ENCODE measurements around the gene OPCML. TPM values are rescaled to one million over a fixed set of nuclear protein-coding genes. Genes with fewer than 3 reads are reported as not detected.

Gene OPCML
- total and polyA plus RNA-seq, 2 donors: 0.06 to 2.3 TPM

GRCh38 chr11:132605825-132606570, 926.3 kb downstream of the OPCML start:
- DNase-seq (ENCODE audit: extremely low spot score): no peak
- WGBS: 13% methylated on average over 9 of the region's 9 CpGs
- no peaks in the 10 kb centered on the region for H3K4me1 ChIP-seq (ENCODE audit: insufficient read depth)

DNA sequence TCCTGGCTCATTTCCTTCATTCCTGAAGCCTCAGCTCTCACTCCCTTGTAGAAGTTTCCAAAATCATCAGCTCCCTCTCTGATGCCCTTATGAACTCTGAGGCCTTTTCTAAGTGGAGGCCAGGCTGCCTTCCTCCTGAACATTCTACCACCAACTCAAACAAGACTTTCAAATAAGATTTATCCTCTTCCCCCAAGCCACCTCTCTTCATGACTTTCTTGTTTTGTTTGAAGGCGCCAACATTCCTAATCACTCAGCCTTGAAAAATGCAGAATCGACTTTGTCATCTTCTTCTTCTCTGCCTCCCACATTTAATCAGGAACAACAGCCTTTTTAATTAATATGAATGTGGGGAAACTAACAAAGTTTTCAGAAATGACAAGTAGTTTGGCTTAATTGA, 927.9 kb downstream of the OPCML start:
- no peak overlapping the region for H3K4me3 ChIP-seq (ENCODE audit: low read depth, low read length)
- H3K36me3 ChIP-seq (ENCODE audit: insufficient read depth): no peaks in the 10 kb centered on the region
- 80% methylated on average over 2 of the region's 2 CpGs for WGBS
- no peaks in the 10 kb centered on the region for H3K4me1 ChIP-seq (ENCODE audit: insufficient read depth)
- no peak overlapping the region for H3K27ac ChIP-seq (ENCODE audit: low read depth)
- DNase-seq (ENCODE audit: extremely low spot score): no peak

More at GRCh38 chr11:132605825-132606570, 926.3 kb downstream of the OPCML start:
- Histone ChIP-seq H3K4me3 (ENCODE audit: low read depth, low read length) (no peak overlapping the region), H3K27ac (ENCODE audit: low read depth) (no peak overlapping the region), H3K36me3 (ENCODE audit: insufficient read depth) (no peaks in the 10 kb centered on the region)

DNA sequence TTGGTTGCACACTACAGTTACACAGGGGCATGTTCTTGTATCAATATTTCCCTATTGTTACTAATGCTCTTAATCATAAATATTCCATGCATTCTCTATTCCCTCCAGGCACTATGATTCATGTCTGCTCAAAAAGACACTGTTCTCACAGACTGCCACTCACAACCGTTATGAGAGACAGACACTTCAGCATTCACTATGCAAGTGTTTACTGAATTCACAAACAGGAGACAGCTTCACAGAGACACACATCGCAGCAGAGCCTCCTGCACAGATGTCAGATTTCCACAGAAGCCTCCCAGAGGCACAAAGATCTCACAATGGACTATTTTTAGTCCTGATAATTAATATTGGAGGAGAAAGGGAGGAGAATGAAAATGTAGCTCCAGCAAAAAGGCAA, 930.4 kb downstream of the OPCML start:
- WGBS: 61% methylated on average over 2 of the region's 2 CpGs
- DNase-seq (ENCODE audit: extremely low spot score): no peak
- H3K27ac ChIP-seq (ENCODE audit: low read depth): no peak overlapping the region

DNA sequence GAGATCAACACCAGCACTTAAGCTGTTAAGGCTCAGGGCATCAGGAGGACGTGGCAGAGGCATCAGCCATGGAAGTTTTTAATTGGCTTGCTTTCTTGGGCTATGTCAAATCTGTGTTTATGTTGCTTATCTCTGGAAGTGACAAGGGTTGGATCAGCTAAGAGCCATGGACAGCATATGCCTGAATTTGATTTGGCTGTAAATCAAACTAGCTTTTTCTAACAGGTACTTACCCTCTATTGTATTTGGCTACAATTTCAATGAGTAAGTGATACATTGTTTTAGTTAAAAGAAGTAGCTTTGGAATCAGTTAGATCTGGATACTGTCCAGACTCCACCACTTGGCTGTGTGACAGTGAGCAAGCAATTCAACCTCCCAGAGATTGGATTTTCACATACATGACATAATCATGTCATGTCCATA, 936.6 kb downstream of the OPCML start:
- H3K36me3 ChIP-seq (ENCODE audit: insufficient read depth): no peaks in the 10 kb centered on the region
- no peaks in the 10 kb centered on the region for H3K4me1 ChIP-seq (ENCODE audit: insufficient read depth)
- 12% methylated on average over 1 of the region's 1 CpG for WGBS
- DNase-seq (ENCODE audit: extremely low spot score): peak; percentile 14
- H3K4me3 ChIP-seq (ENCODE audit: low read depth, low read length): no peak overlapping the region
- no peak overlapping the region for H3K27ac ChIP-seq (ENCODE audit: low read depth)

More for the DNA sequence above, 930.4 kb downstream of the OPCML start:
- H3K4me3 ChIP-seq (ENCODE audit: low read depth, low read length): no peak overlapping the region
- H3K36me3 ChIP-seq (ENCODE audit: insufficient read depth): no peaks in the 10 kb centered on the region
- H3K4me1 ChIP-seq (ENCODE audit: insufficient read depth): no peaks in the 10 kb centered on the region

DNA sequence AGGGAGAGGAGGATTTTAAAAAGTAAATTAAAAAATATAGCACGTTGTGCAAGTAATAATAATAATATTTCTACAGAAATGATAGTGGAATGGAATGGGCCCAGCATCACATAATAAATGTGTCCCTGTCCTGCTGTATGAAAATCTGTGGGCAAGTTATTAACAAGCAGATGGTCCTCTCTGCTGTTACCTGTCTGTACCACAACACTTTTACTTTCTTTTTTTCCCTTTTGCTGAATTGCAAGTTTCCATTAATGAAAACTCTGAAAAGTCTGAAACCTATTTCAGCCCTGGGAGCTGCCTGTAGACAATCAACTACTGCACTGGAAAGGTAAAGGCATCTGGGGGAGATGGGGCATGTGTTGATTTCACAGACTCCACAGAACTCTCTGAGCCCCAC, 937.1 kb downstream of the OPCML start:
- H3K36me3 ChIP-seq (ENCODE audit: insufficient read depth): no peaks in the 10 kb centered on the region
- DNase-seq (ENCODE audit: extremely low spot score): no peak
- no peaks in the 10 kb centered on the region for H3K4me1 ChIP-seq (ENCODE audit: insufficient read depth)
- no peak overlapping the region for H3K27ac ChIP-seq (ENCODE audit: low read depth)
- H3K4me3 ChIP-seq (ENCODE audit: low read depth, low read length): no peak overlapping the region
- 51% methylated on average over 1 of the region's 1 CpG for WGBS

DNA sequence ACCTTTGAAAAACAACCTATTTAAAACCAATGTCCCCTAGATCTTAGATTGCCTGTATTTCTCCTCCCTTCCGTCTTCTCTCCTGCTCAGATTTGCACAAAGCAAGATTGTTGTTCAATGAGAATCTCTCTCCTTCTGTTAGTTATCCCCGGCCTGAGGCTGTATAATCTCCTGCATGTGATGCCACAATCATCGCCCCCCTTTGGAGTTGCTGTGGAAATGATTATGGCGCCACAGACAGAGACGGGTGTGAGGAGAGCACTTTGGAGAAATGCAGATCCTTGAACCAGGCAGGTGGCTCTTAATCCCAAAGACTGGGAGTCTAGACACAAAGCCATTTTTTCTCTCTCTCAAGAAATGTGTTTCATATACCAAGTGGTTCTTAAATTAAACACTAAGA, 941.3 kb downstream of the OPCML start:
- peaks cover 1% of the 10 kb centered on the region for H3K4me1 ChIP-seq (ENCODE audit: insufficient read depth)
- H3K36me3 ChIP-seq (ENCODE audit: insufficient read depth): no peaks in the 10 kb centered on the region
- no peak overlapping the region for H3K4me3 ChIP-seq (ENCODE audit: low read depth, low read length)
- WGBS: 82% methylated on average over 5 of the region's 5 CpGs
- DNase-seq (ENCODE audit: extremely low spot score): no peak
- H3K27ac ChIP-seq (ENCODE audit: low read depth): no peak overlapping the region

GRCh38 chr11:132590554-132590953, 941.7 kb downstream of the OPCML start:
- Histone ChIP-seq H3K27ac (ENCODE audit: low read depth) (no peak overlapping the region), H3K36me3 (ENCODE audit: insufficient read depth) (no peaks in the 10 kb centered on the region), H3K4me1 (ENCODE audit: insufficient read depth) (peaks cover 1% of the 10 kb centered on the region), H3K4me3 (ENCODE audit: low read depth, low read length) (no peak overlapping the region)
- 54% methylated on average over 7 of the region's 7 CpGs for WGBS
- DNase-seq (ENCODE audit: extremely low spot score): no peak

- WGBS: 55% methylated on average over 1 of the region's 1 CpG
- H3K4me3 ChIP-seq (ENCODE audit: low read depth, low read length): no peak overlapping the region
- H3K36me3 ChIP-seq (ENCODE audit: insufficient read depth): no peaks in the 10 kb centered on the region
- peaks cover 1% of the 10 kb centered on the region for H3K4me1 ChIP-seq (ENCODE audit: insufficient read depth)
- DNase-seq (ENCODE audit: extremely low spot score): no peak
- H3K27ac ChIP-seq (ENCODE audit: low read depth): no peak overlapping the region
These were observed 942.5 kb downstream of the OPCML start for GRCh38 chr11:132589791-132590190.

GRCh38 chr11:132588366-132588765, 943.9 kb downstream of the OPCML start:
- H3K36me3 ChIP-seq (ENCODE audit: insufficient read depth): no peaks in the 10 kb centered on the region
- H3K4me3 ChIP-seq (ENCODE audit: low read depth, low read length): no peak overlapping the region
- peaks cover 1% of the 10 kb centered on the region for H3K4me1 ChIP-seq (ENCODE audit: insufficient read depth)
- DNase-seq (ENCODE audit: extremely low spot score): no peak
- H3K27ac ChIP-seq (ENCODE audit: low read depth): no peak overlapping the region

DNA sequence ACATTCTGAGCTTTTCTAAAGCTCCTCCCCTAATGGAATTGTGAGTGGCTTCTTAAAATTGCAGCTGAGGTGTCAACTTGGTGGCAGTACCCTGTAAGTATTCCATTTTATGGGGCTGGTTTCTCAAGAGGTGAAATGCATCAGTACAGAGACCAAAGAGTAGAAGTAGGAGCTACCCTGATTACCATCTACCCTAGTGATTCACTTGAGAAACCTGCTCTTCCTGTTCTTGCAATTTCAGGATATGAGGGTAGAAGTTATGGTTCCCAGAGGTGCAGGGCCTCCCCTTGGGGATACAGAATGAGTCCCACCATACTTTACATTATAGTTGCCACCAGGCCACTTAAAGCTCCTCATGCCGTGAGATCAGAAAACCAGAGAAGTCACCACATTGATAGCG, 944.6 kb downstream of the OPCML start:
- WGBS: over 99% methylated on average over 2 of the region's 2 CpGs
- no peak for DNase-seq (ENCODE audit: extremely low spot score)
- no peaks in the 10 kb centered on the region for H3K36me3 ChIP-seq (ENCODE audit: insufficient read depth)
- peaks cover 1% of the 10 kb centered on the region for H3K4me1 ChIP-seq (ENCODE audit: insufficient read depth)
- H3K27ac ChIP-seq (ENCODE audit: low read depth): no peak overlapping the region
- H3K4me3 ChIP-seq (ENCODE audit: low read depth, low read length): no peak overlapping the region

DNA sequence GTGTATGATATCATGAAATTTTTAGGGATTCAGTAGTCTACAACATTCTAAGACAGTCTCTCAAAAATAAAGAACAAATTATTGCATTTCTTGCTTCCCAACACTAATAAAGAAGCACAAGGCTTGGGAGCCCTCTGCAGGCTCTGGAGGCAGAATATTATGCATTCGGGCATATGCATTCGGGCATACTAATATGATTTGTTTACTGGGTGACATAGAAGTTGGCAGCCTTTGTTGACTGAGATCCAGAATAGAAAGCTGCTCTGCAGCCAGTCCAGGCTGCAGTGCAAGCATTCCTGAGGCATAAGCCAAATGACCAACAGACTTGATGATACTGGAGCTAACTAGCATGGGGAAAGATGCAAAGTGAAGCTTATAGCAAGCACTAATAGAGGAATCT, 945.5 kb downstream of the OPCML start:
- 24% methylated on average over 2 of the region's 2 CpGs for WGBS
- no peaks in the 10 kb centered on the region for H3K36me3 ChIP-seq (ENCODE audit: insufficient read depth)
- no peak for DNase-seq (ENCODE audit: extremely low spot score)
- no peak overlapping the region for H3K4me3 ChIP-seq (ENCODE audit: low read depth, low read length)
- H3K4me1 ChIP-seq (ENCODE audit: insufficient read depth): peaks cover 1% of the 10 kb centered on the region
- no peak overlapping the region for H3K27ac ChIP-seq (ENCODE audit: low read depth)

- Histone ChIP-seq H3K4me1 (ENCODE audit: insufficient read depth) (no peaks in the 10 kb centered on the region), H3K27ac (ENCODE audit: low read depth) (no peak overlapping the region), H3K4me3 (ENCODE audit: low read depth, low read length) (no peak overlapping the region), H3K36me3 (ENCODE audit: insufficient read depth) (no peaks in the 10 kb centered on the region)
- WGBS: 77% methylated on average over 10 of the region's 10 CpGs
- no peak for DNase-seq (ENCODE audit: extremely low spot score)
These were observed 952.5 kb downstream of the OPCML start for GRCh38 chr11:132579634-132580327.

GRCh38 chr11:132579136-132579535, 953.2 kb downstream of the OPCML start:
- no peak overlapping the region for H3K4me3 ChIP-seq (ENCODE audit: low read depth, low read length)
- no peaks in the 10 kb centered on the region for H3K4me1 ChIP-seq (ENCODE audit: insufficient read depth)
- no peak for DNase-seq (ENCODE audit: extremely low spot score)
- no peaks in the 10 kb centered on the region for H3K36me3 ChIP-seq (ENCODE audit: insufficient read depth)
- H3K27ac ChIP-seq (ENCODE audit: low read depth): no peak overlapping the region
- WGBS: 86% methylated on average over 3 of the region's 3 CpGs

- Histone ChIP-seq H3K4me3 (ENCODE audit: low read depth, low read length) (no peak overlapping the region), H3K4me1 (ENCODE audit: insufficient read depth) (no peaks in the 10 kb centered on the region), H3K27ac (ENCODE audit: low read depth) (no peak overlapping the region), H3K36me3 (ENCODE audit: insufficient read depth) (no peaks in the 10 kb centered on the region)
- WGBS: 94% methylated on average over 1 of the region's 1 CpG
- DNase-seq (ENCODE audit: extremely low spot score): no peak
These were observed 953.7 kb downstream of the OPCML start for GRCh38 chr11:132578580-132578979.
